Effector memory CD8-positive, alpha-beta T cell (primary cell): Measurements from ENCODE around the gene POLA1.

Experiments used
- ATAC-seq: fragments of 150-1000 bp; cut with Tn5 transposase; replicated peaks from 2 replicates; pipeline ENCODE4 v1.10.0; 2021; ENCODE audit warnings: mild to moderate bottlenecking, moderate library complexity
- DNase-seq, 3 experiments: peaks; one replicate each; pipeline ENCODE4 v3.0.0; 2021
- H3K27ac Mint-ChIP-seq, 2 donors: one replicate each; pipeline ENCODE4 v1.8.0; 2022; ENCODE audit warnings: mild to moderate bottlenecking in 2 of 2, mixed read lengths in 2 of 2, moderate library complexity in 2 of 2
- H3K27me3 Mint-ChIP-seq, 2 donors: one replicate each; pipeline ENCODE4 v1.8.0; 2022; ENCODE audit warnings: mixed read lengths in 2 of 2
- H3K36me3 Mint-ChIP-seq: one replicate; pipeline ENCODE4 v1.8.0; 2022; ENCODE audit warnings: mild to moderate bottlenecking, moderate library complexity, mixed read lengths; ENCODE audit not compliant: insufficient read depth
- H3K4me1 Mint-ChIP-seq, 2 donors: one replicate each; pipeline ENCODE4 v1.8.0; 2022; ENCODE audit warnings: low read depth in 2 of 2, mixed read lengths in 2 of 2
- H3K4me3 Mint-ChIP-seq, 2 donors: one replicate each; pipeline ENCODE4 v1.8.0; 2022; ENCODE audit warnings: mild to moderate bottlenecking in 2 of 2, mixed read lengths in 2 of 2, moderate library complexity in 2 of 2
- H3K9me3 Mint-ChIP-seq, 2 donors: one replicate each; pipeline ENCODE4 v1.8.0; 2022; ENCODE audit warnings: mixed read lengths in 2 of 2

Gene POLA1

GRCh38 chrX:24668111-24668510 is 25.6 kb upstream of the POLA1 start:
- H3K4me3 Mint-ChIP-seq = no peak overlapping the region
- DNase-seq = no peak
- H3K27ac Mint-ChIP-seq = no peak overlapping the region
- H3K4me1 Mint-ChIP-seq = no peaks in the 10 kb centered on the region
- no peaks in the 10 kb centered on the region for H3K9me3 Mint-ChIP-seq
- H3K36me3 Mint-ChIP-seq = no peaks in the 10 kb centered on the region
- no peak for ATAC-seq
- no peaks in the 10 kb centered on the region for H3K27me3 Mint-ChIP-seq

GRCh38 chrX:24672701-24673190 is 21.0 kb upstream of the POLA1 start:
- DNase-seq (no peak), ATAC-seq (no peak)
- H3K27ac Mint-ChIP-seq = no peak overlapping the region
- H3K4me1 Mint-ChIP-seq = no peaks in the 10 kb centered on the region
- no peak overlapping the region for H3K4me3 Mint-ChIP-seq
- H3K9me3 Mint-ChIP-seq = no peaks in the 10 kb centered on the region
- no peaks in the 10 kb centered on the region for H3K27me3 Mint-ChIP-seq
- no peaks in the 10 kb centered on the region for H3K36me3 Mint-ChIP-seq

GRCh38 chrX:24673424-24673823 is 20.3 kb upstream of the POLA1 start:
- DNase-seq (no peak), ATAC-seq (no peak)
- Mint-ChIP-seq H3K27ac (no peak overlapping the region), H3K4me1 (no peaks in the 10 kb centered on the region), H3K4me3 (no peak overlapping the region), H3K27me3 (no peaks in the 10 kb centered on the region), H3K36me3 (no peaks in the 10 kb centered on the region), H3K9me3 (no peaks in the 10 kb centered on the region)

GRCh38 chrX:24676403-24677024 is 17.2 kb upstream of the POLA1 start:
- Mint-ChIP-seq H3K9me3 (no peaks in the 10 kb centered on the region), H3K27ac (no peak overlapping the region), H3K36me3 (no peaks in the 10 kb centered on the region), H3K27me3 (no peaks in the 10 kb centered on the region), H3K4me1 (no peaks in the 10 kb centered on the region), H3K4me3 (no peak overlapping the region)
- DNase-seq = no peak
- ATAC-seq = peak; percentile 45

GRCh38 chrX:24682739-24683432 is 10.8 kb upstream of the POLA1 start:
- Mint-ChIP-seq H3K4me1 (no peaks in the 10 kb centered on the region), H3K4me3 (no peak overlapping the region), H3K36me3 (no peaks in the 10 kb centered on the region), H3K27me3 (no peaks in the 10 kb centered on the region), H3K9me3 (no peaks in the 10 kb centered on the region), H3K27ac (no peak overlapping the region)
- ATAC-seq = no peak
- no peak for DNase-seq

GRCh38 chrX:24684048-24684447 is 9.7 kb upstream of the POLA1 start:
- no peaks in the 10 kb centered on the region for H3K9me3 Mint-ChIP-seq
- H3K4me3 Mint-ChIP-seq = no peak overlapping the region
- H3K4me1 Mint-ChIP-seq = no peaks in the 10 kb centered on the region
- H3K27me3 Mint-ChIP-seq = no peaks in the 10 kb centered on the region
- ATAC-seq (no peak), DNase-seq (no peak)
- no peaks in the 10 kb centered on the region for H3K36me3 Mint-ChIP-seq
- H3K27ac Mint-ChIP-seq = no peak overlapping the region

GRCh38 chrX:24692305-24692704 is 1.4 kb upstream of the POLA1 start:
- H3K9me3 Mint-ChIP-seq = no peaks in the 10 kb centered on the region
- peaks cover 4% of the 10 kb centered on the region for H3K36me3 Mint-ChIP-seq
- no peak overlapping the region for H3K27ac Mint-ChIP-seq
- DNase-seq = no peak
- ATAC-seq = no peak
- peak overlapping the region in 1 of 2 donors; percentile 27 for H3K4me3 Mint-ChIP-seq
- H3K4me1 Mint-ChIP-seq = peaks cover 7 to 14% of the 10 kb centered on the region in 2 donors
- no peaks in the 10 kb centered on the region for H3K27me3 Mint-ChIP-seq

GRCh38 chrX:24694825-24695224 is 1.1 kb downstream of the POLA1 start:
- Mint-ChIP-seq H3K27ac (peak overlapping the region in 1 of 2 donors; percentile 95), H3K27me3 (no peaks in the 10 kb centered on the region), H3K9me3 (no peaks in the 10 kb centered on the region), H3K4me1 (peaks cover 7 to 14% of the 10 kb centered on the region in 2 donors), H3K4me3 (peak overlapping the region; percentile 90 to 91), H3K36me3 (peaks cover 4% of the 10 kb centered on the region)
- no peak for ATAC-seq
- no peak for DNase-seq

- H3K4me3 Mint-ChIP-seq = no peak overlapping the region
- no peaks in the 10 kb centered on the region for H3K9me3 Mint-ChIP-seq
- ATAC-seq (no peak), DNase-seq (no peak)
- H3K36me3 Mint-ChIP-seq = peaks cover 4% of the 10 kb centered on the region
- no peak overlapping the region for H3K27ac Mint-ChIP-seq
- peaks cover 7 to 14% of the 10 kb centered on the region in 2 donors for H3K4me1 Mint-ChIP-seq
- H3K27me3 Mint-ChIP-seq = no peaks in the 10 kb centered on the region
These were observed 2.6 kb downstream of the POLA1 start for GRCh38 chrX:24696294-24696693.

GRCh38 chrX:24702362-24703184 is 8.9 kb downstream of the POLA1 start:
- Mint-ChIP-seq H3K36me3 (peaks cover 4% of the 10 kb centered on the region), H3K9me3 (no peaks in the 10 kb centered on the region), H3K27ac (no peak overlapping the region), H3K4me3 (no peak overlapping the region), H3K27me3 (no peaks in the 10 kb centered on the region), H3K4me1 (no peaks in the 10 kb centered on the region)
- no peak for DNase-seq
- ATAC-seq = no peak

- Mint-ChIP-seq H3K36me3 (peaks cover 8% of the 10 kb centered on the region), H3K4me3 (no peak overlapping the region), H3K27me3 (no peaks in the 10 kb centered on the region), H3K9me3 (no peaks in the 10 kb centered on the region), H3K27ac (no peak overlapping the region), H3K4me1 (no peaks in the 10 kb centered on the region)
- DNase-seq (no peak), ATAC-seq (no peak)
These were observed 9.4 kb downstream of the POLA1 start for GRCh38 chrX:24703185-24703494.

GRCh38 chrX:24718771-24719170 is 25.1 kb downstream of the POLA1 start:
- Mint-ChIP-seq H3K27me3 (no peaks in the 10 kb centered on the region), H3K27ac (no peak overlapping the region), H3K4me1 (no peaks in the 10 kb centered on the region), H3K9me3 (no peaks in the 10 kb centered on the region), H3K4me3 (no peak overlapping the region), H3K36me3 (peaks cover 19% of the 10 kb centered on the region)
- no peak for DNase-seq
- no peak for ATAC-seq

GRCh38 chrX:24720036-24720435 is 26.3 kb downstream of the POLA1 start:
- no peak overlapping the region for H3K4me3 Mint-ChIP-seq
- ATAC-seq (no peak), DNase-seq (no peak)
- peaks cover 17% of the 10 kb centered on the region for H3K36me3 Mint-ChIP-seq
- H3K27ac Mint-ChIP-seq = peak overlapping the region in 1 of 2 donors; percentile 31
- no peaks in the 10 kb centered on the region for H3K27me3 Mint-ChIP-seq
- H3K4me1 Mint-ChIP-seq = no peaks in the 10 kb centered on the region
- no peaks in the 10 kb centered on the region for H3K9me3 Mint-ChIP-seq

- no peak overlapping the region for H3K4me3 Mint-ChIP-seq
- no peak overlapping the region for H3K27ac Mint-ChIP-seq
- H3K9me3 Mint-ChIP-seq = no peaks in the 10 kb centered on the region
- no peak for DNase-seq
- peaks cover 18% of the 10 kb centered on the region for H3K36me3 Mint-ChIP-seq
- H3K27me3 Mint-ChIP-seq = no peaks in the 10 kb centered on the region
- H3K4me1 Mint-ChIP-seq = no peaks in the 10 kb centered on the region
- ATAC-seq = no peak
These were observed 34.8 kb downstream of the POLA1 start for GRCh38 chrX:24728530-24728929.
